ENCODE results near the gene CTDP1.

CTDP1 gene

GRCh38 chr18:79643054-79643984, 36.3 kb upstream of the CTDP1 start:
- 0 out of 2 replicates have a peak overlapping the region, but pooled peaks have one; percentile 13 for H3K4me2 ChIP-seq (ENCODE audit: low read depth, low read length)
- no peaks in the 10 kb centered on the region for H3K79me2 ChIP-seq (ENCODE audit: low read length)
- H3K4me3 ChIP-seq (ENCODE audit: low read length), result no peak overlapping the region
- TF ChIP-seq EZH2 (optimal IDR thresholded peaks at IDR 0.05; ENCODE audit: low read depth, low read length) (no peak), EZH2phosphoT487 (IDR thresholded peaks at IDR 0.05; ENCODE audit: low read length) (no peak), CTCF (IDR thresholded peaks at IDR 0.05; ENCODE audit: low read length) (no peak)
- H3K27ac ChIP-seq (ENCODE audit: low read length), result no peak overlapping the region
- H4K20me1 ChIP-seq (ENCODE audit: insufficient read depth, low read length), result no peaks in the 10 kb centered on the region
- no peak overlapping the region for H2AFZ ChIP-seq (ENCODE audit: low read length)
- DNase-seq, result no peak
- no peaks in the 10 kb centered on the region for H3F3A ChIP-seq (ENCODE audit: insufficient read depth, low read length)
- 0 out of 2 replicates have a peak, but pooled peaks cover 5% of the 10 kb centered on the region for H3K4me1 ChIP-seq (ENCODE audit: low read length)
- no peaks in the 10 kb centered on the region for H3K27me3 ChIP-seq (replicated peaks; ENCODE audit: insufficient read depth, low read length)
- H3K9ac ChIP-seq (ENCODE audit: low read length), result no peak overlapping the region
- H3K9me3 ChIP-seq (replicated peaks; ENCODE audit: insufficient read depth, low read length), result no peaks in the 10 kb centered on the region
- H3K9me2 ChIP-seq (replicated peaks; ENCODE audit: insufficient read depth, low read length), result no peaks in the 10 kb centered on the region
- H3K36me3 ChIP-seq (replicated peaks; ENCODE audit: insufficient read depth, low read length), result no peaks in the 10 kb centered on the region

- Histone ChIP-seq H3K9me2 (replicated peaks; ENCODE audit: insufficient read depth, low read length) (no peaks in the 10 kb centered on the region), H3K27ac (ENCODE audit: low read length) (no peak overlapping the region), H3F3A (ENCODE audit: insufficient read depth, low read length) (no peaks in the 10 kb centered on the region), H3K9ac (ENCODE audit: low read length) (no peak overlapping the region), H3K27me3 (replicated peaks; ENCODE audit: insufficient read depth, low read length) (no peaks in the 10 kb centered on the region), H3K79me2 (ENCODE audit: low read length) (no peaks in the 10 kb centered on the region), H3K36me3 (replicated peaks; ENCODE audit: insufficient read depth, low read length) (no peaks in the 10 kb centered on the region), H3K4me1 (ENCODE audit: low read length) (0 out of 2 replicates have a peak, but pooled peaks cover 5% of the 10 kb centered on the region), H2AFZ (ENCODE audit: low read length) (no peak overlapping the region), H3K9me3 (replicated peaks; ENCODE audit: insufficient read depth, low read length) (no peaks in the 10 kb centered on the region), H4K20me1 (ENCODE audit: insufficient read depth, low read length) (no peaks in the 10 kb centered on the region), H3K4me3 (ENCODE audit: low read length) (no peak overlapping the region), H3K4me2 (ENCODE audit: low read depth, low read length) (peak overlapping the region; percentile 13; the same call in 1 of the 2 replicates)
- peak; percentile 57 for DNase-seq
- no peak for TF ChIP-seq EZH2phosphoT487 (IDR thresholded peaks at IDR 0.05; ENCODE audit: low read length)
- peak; percentile 85 for TF ChIP-seq CTCF (IDR thresholded peaks at IDR 0.05; ENCODE audit: low read length)
- TF ChIP-seq EZH2 (optimal IDR thresholded peaks at IDR 0.05; ENCODE audit: low read depth, low read length), result no peak
Measured at GRCh38 chr18:79644006-79644665, 35.5 kb upstream of the CTDP1 start.

GRCh38 chr18:79644666-79645057, 34.9 kb upstream of the CTDP1 start:
- Histone ChIP-seq H3K9me3 (replicated peaks; ENCODE audit: insufficient read depth, low read length) (no peaks in the 10 kb centered on the region), H3K4me3 (ENCODE audit: low read length) (no peak overlapping the region), H3K9ac (ENCODE audit: low read length) (no peak overlapping the region), H3K4me1 (ENCODE audit: low read length) (0 out of 2 replicates have a peak, but pooled peaks cover 5% of the 10 kb centered on the region), H4K20me1 (ENCODE audit: insufficient read depth, low read length) (no peaks in the 10 kb centered on the region), H3K9me2 (replicated peaks; ENCODE audit: insufficient read depth, low read length) (no peaks in the 10 kb centered on the region), H3K27ac (ENCODE audit: low read length) (no peak overlapping the region), H3K36me3 (replicated peaks; ENCODE audit: insufficient read depth, low read length) (no peaks in the 10 kb centered on the region), H2AFZ (ENCODE audit: low read length) (no peak overlapping the region), H3K79me2 (ENCODE audit: low read length) (no peaks in the 10 kb centered on the region), H3K4me2 (ENCODE audit: low read depth, low read length) (peak overlapping the region; percentile 13; the same call in 1 of the 2 replicates), H3K27me3 (replicated peaks; ENCODE audit: insufficient read depth, low read length) (no peaks in the 10 kb centered on the region), H3F3A (ENCODE audit: insufficient read depth, low read length) (no peaks in the 10 kb centered on the region)
- no peak for DNase-seq
- TF ChIP-seq EZH2phosphoT487 (IDR thresholded peaks at IDR 0.05; ENCODE audit: low read length) (no peak), CTCF (IDR thresholded peaks at IDR 0.05; ENCODE audit: low read length) (no peak)

Measured in MM.1S (cell line).